Transverse colon (tissue), 4 donors: ENCODE data around the gene SIGLEC7. TPM values are rescaled to one million over a fixed set of nuclear protein-coding genes. Genes with fewer than 3 reads are reported as not detected.

Experiments used
- DNase-seq: peaks from one replicate; pipeline ENCODE4 v3.0.0-alpha.2; 2019
- H3K27ac ChIP-seq, 4 donors: fragments of 200-600 bp; sonication (generic); 2 replicates each; pipeline ENCODE4 v1.5.1; 2016 to 2018; ENCODE audit warnings: inconsistent platforms in 4 of 4
- H3K27me3 ChIP-seq: fragments of 200-600 bp; sonication (generic); 2 replicates; pipeline ENCODE4 v1.5.1; 2017; ENCODE audit warnings: inconsistent platforms
- H3K36me3 ChIP-seq, 4 donors: fragments of 200-600 bp; sonication (generic); 2 replicates each; pipeline ENCODE4 v1.5.1; 2017 to 2019; ENCODE audit warnings: inconsistent platforms in 4 of 4
- H3K4me1 ChIP-seq, 4 donors: fragments of 200-600 bp; sonication (generic); 2 replicates each; pipeline ENCODE4 v1.5.1; 2017 to 2020; ENCODE audit warnings: inconsistent platforms in 4 of 4
- H3K4me3 ChIP-seq, 4 donors: fragments of 200-600 bp; sonication (generic); 1 replicate in 1 of 4; 2 replicates in 3 of 4; pipeline versions ENCODE4 v1.5.1 to v1.6.1; 2017 to 2019; ENCODE audit warnings: inconsistent platforms in 4 of 4
- H3K9me3 ChIP-seq, 2 donors: fragments of 200-600 bp; sonication (generic); 2 replicates each; pipeline ENCODE4 v1.5.1; 2017 to 2019; ENCODE audit warnings: inconsistent platforms in 2 of 2
- CTCF ChIP-seq, 5 experiments: fragments of 200-600 bp in 3 of 5; fragments of 450-650 bp in 2 of 5; sonication (generic) in 3 of 5; IDR thresholded peaks; 1 replicate in 2 of 5; 2 replicates in 3 of 5; pipeline ENCODE4 v1.5.1; 2016 to 2017; ENCODE audit warnings: antibody characterized with exemption in 5 of 5, inconsistent platforms in 3 of 5, mild to moderate bottlenecking in 2 of 5, moderate library complexity in 1 of 5
- EP300 ChIP-seq: sonication (generic); formaldehyde crosslinking; IDR thresholded peaks from one replicate; pipeline ENCODE4 v1.6.1; 2017; ENCODE audit warnings: antibody characterized with exemption, low read depth
- POLR2A ChIP-seq: fragments of 450-650 bp; IDR thresholded peaks from one replicate; pipeline ENCODE4 v1.6.1; 2016; ENCODE audit warnings: antibody characterized with exemption, mild to moderate bottlenecking, moderate library complexity
- POLR2AphosphoS5 ChIP-seq, 3 donors: sonication (generic); formaldehyde crosslinking; IDR thresholded peaks; one replicate each; pipeline ENCODE4 v1.6.1; 2016; ENCODE audit warnings: antibody characterized with exemption in 3 of 3
- WGBS, 2 donors: methylation state at CpG; one replicate each; pipeline ENCODE4 v1.1.5; 2018; ENCODE audit warnings: low coverage in 1 of 2; 5-methylcytosine and 5-hydroxymethylcytosine counted together
- in situ Hi-C, 4 donors: fragments of 200-750 bp; cut with MboI; loops; one replicate each; pipeline versions ENCODE4 v1.15.0 to v1.15.1; 2017; ENCODE audit warnings: low sequenced_read_pairs in 3 of 4, low pct_ligation_motif_present in 1 of 4, low pct_unique_long_range_greater_than_20kb in 1 of 4
- intact Hi-C: fragments of 100-400 bp; cut with DNase I; formaldehyde crosslinking; loops from one replicate; pipeline ENCODE4 v1.15.1; 2023; ENCODE audit warnings: low total_unique reads
- total RNA-seq, 4 donors: library from RNA; depleted of rRNA; stranded (reverse); fragments of >200 nt; gene quantifications; one replicate each; pipeline ENCODE4 v1.1.0, GENCODE V29; 2016

The SIGLEC7 gene
- total RNA-seq, 4 donors from 2014 or later: 0.82 to 2.1 TPM; not detected in 2

- H3K36me3 ChIP-seq: no peaks in the 10 kb centered on the region
- no peak overlapping the region for H3K4me3 ChIP-seq
- intact Hi-C loops: no loop called here
- no peaks in the 10 kb centered on the region for H3K4me1 ChIP-seq
- peaks cover 10% of the 10 kb centered on the region for H3K27me3 ChIP-seq
- peak overlapping the region in 2 of 4 donors; percentile 40 to 55 for H3K27ac ChIP-seq
- TF ChIP-seq CTCF (IDR thresholded peaks at IDR 0.05): no peak
- TF ChIP-seq EP300: no peak
- no peak for TF ChIP-seq POLR2A
- no peak for TF ChIP-seq POLR2AphosphoS5 (IDR thresholded peaks at IDR 0.05)
- no peak for DNase-seq
- H3K9me3 ChIP-seq: no peaks in the 10 kb centered on the region
- WGBS, 2 donors: 69 to 100% methylated on average over 1 to 8 of the region's 8 CpGs
- in situ Hi-C loops: no loop called here
Measured at GRCh38 chr19:51135986-51136762, 5.9 kb upstream of the SIGLEC7 start.

- DNase-seq: no peak
- TF ChIP-seq CTCF (IDR thresholded peaks at IDR 0.05) (no peak), POLR2A (no peak), POLR2AphosphoS5 (IDR thresholded peaks at IDR 0.05) (no peak), EP300 (no peak)
- H3K36me3 ChIP-seq: no peaks in the 10 kb centered on the region
- H3K27me3 ChIP-seq: peaks cover 10% of the 10 kb centered on the region
- no peaks in the 10 kb centered on the region for H3K4me1 ChIP-seq
- 63 to 71% methylated on average over 6 to 12 of the region's 12 CpGs for WGBS, 2 donors
- intact Hi-C loops (no loop called here), in situ Hi-C loops (no loop called here)
- peak overlapping the region; percentile 41 to 63 (median 52) for H3K27ac ChIP-seq
- no peaks in the 10 kb centered on the region for H3K9me3 ChIP-seq
- no peak overlapping the region for H3K4me3 ChIP-seq
Measured at GRCh38 chr19:51136851-51137551, 5.1 kb upstream of the SIGLEC7 start.

GRCh38 chr19:51137792-51138425 lies 4.2 kb upstream of the SIGLEC7 start:
- TF ChIP-seq CTCF (IDR thresholded peaks at IDR 0.05): no peak
- TF ChIP-seq EP300: no peak
- TF ChIP-seq POLR2A: no peak
- TF ChIP-seq POLR2AphosphoS5 (IDR thresholded peaks at IDR 0.05): no peak
- Histone ChIP-seq H3K9me3 (no peaks in the 10 kb centered on the region), H3K4me1 (no peaks in the 10 kb centered on the region), H3K36me3 (no peaks in the 10 kb centered on the region), H3K4me3 (no peak overlapping the region), H3K27ac (peak overlapping the region; percentile 41 to 63 (median 52)), H3K27me3 (peaks cover 14% of the 10 kb centered on the region)
- WGBS, 2 donors: 64 to 74% methylated on average over 4 to 8 of the region's 9 CpGs
- in situ Hi-C loops: no loop called here
- intact Hi-C loops: no loop called here
- no peak for DNase-seq

GRCh38 chr19:51138549-51138979 lies 3.5 kb upstream of the SIGLEC7 start:
- Histone ChIP-seq H3K9me3 (no peaks in the 10 kb centered on the region), H3K36me3 (no peaks in the 10 kb centered on the region), H3K27me3 (peaks cover 14% of the 10 kb centered on the region), H3K27ac (peak overlapping the region; percentile 25 to 63 (median 48)), H3K4me1 (no peaks in the 10 kb centered on the region), H3K4me3 (no peak overlapping the region)
- TF ChIP-seq EP300 (no peak), POLR2A (no peak), POLR2AphosphoS5 (IDR thresholded peaks at IDR 0.05) (peak in 2 of 3 donors; percentile 12 to 24), CTCF (IDR thresholded peaks at IDR 0.05) (no peak)
- peak; percentile 24 for DNase-seq
- intact Hi-C loops: no loop called here
- WGBS, 2 donors: 50% methylated on average over 6 of the region's 6 CpGs; no CpG with 5 or more reads in 1 of the 2 donors
- in situ Hi-C loops: no loop called here
